22Rv1 (cell line): Measurements from ENCODE around the gene RDM1.

Source experiments
- ZFX ChIP-seq: fragments of 450-650 bp; IDR thresholded peaks from 2 replicates; pipeline ENCODE4 v1.6.1; 2017; ENCODE audit warnings: antibody characterized with exemption, borderline replicate concordance
- TF ChIP-seq, protein P1 (sequence below): fragments of 450-650 bp; IDR thresholded peaks from 2 replicates; pipeline ENCODE4 v1.5.1; 2017; ENCODE audit warnings: mild to moderate bottlenecking

DNA sequence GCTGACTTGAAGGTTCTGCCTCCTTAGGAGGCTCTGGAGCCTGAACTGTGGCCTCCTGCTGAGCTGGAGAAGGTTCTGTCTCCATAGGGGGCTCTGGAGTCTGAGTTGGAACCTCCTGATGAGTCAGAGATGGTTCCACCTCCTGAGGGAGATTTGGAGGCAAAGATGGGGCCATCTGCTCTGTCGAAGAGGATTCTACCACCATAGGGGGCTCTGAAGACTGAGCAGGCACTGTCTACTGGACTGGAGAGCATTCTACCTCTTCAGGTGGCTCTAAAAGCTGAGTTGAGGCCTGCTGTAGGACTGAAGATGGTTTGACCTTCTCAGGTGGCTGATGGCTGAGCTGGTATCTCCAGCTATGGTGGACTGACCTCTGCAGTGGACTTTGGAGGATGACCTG lies 16.2 kb downstream of the RDM1 start:
- TF ChIP-seq, protein P1, sequence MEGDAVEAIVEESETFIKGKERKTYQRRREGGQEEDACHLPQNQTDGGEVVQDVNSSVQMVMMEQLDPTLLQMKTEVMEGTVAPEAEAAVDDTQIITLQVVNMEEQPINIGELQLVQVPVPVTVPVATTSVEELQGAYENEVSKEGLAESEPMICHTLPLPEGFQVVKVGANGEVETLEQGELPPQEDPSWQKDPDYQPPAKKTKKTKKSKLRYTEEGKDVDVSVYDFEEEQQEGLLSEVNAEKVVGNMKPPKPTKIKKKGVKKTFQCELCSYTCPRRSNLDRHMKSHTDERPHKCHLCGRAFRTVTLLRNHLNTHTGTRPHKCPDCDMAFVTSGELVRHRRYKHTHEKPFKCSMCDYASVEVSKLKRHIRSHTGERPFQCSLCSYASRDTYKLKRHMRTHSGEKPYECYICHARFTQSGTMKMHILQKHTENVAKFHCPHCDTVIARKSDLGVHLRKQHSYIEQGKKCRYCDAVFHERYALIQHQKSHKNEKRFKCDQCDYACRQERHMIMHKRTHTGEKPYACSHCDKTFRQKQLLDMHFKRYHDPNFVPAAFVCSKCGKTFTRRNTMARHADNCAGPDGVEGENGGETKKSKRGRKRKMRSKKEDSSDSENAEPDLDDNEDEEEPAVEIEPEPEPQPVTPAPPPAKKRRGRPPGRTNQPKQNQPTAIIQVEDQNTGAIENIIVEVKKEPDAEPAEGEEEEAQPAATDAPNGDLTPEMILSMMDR = no peak
- TF ChIP-seq ZFX = no peak
